DMS114 treated with DMSO at 0.1 percent for 48 hours (cell line): ENCODE measurements around the gene IL22RA1.

Experiments used
- DNase-seq: peaks from one replicate; lab custom pipeline; 2025; ENCODE audit not compliant: unreplicated experiment; lab: John Stamatoyannopoulos, UW

The IL22RA1 gene

GRCh38 chr1:24142546-24143534, at the start of gene IL22RA1:
IL22RA1 (minus strand) TSS chr1:24143140; CDS start chr1:24143082, 58 bp downstream.
- DNase-seq = no peak

GRCh38 chr1:24191860-24192259, 48.9 kb upstream of the IL22RA1 start:
- no peak for DNase-seq

- no peak for DNase-seq
Measured at GRCh38 chr1:24190983-24191461, 48.1 kb upstream of the IL22RA1 start.

GRCh38 chr1:24189528-24189927, 46.6 kb upstream of the IL22RA1 start:
- no peak for DNase-seq

- DNase-seq = peak; percentile 4
Measured at GRCh38 chr1:24186993-24187790, 44.3 kb upstream of the IL22RA1 start, which contains the start of gene IFNLR1. IFNLR1 (minus strand) TSS chr1:24187289; CDS start chr1:24187248, 41 bp downstream.

- DNase-seq = no peak
Measured at GRCh38 chr1:24186711-24186992, 43.7 kb upstream of the IL22RA1 start.

GRCh38 chr1:24186031-24186710, 43.2 kb upstream of the IL22RA1 start:
- no peak for DNase-seq

- no peak for DNase-seq
Measured at GRCh38 chr1:24185076-24185475, 42.1 kb upstream of the IL22RA1 start.

- no peak for DNase-seq
Measured at GRCh38 chr1:24182061-24182460, 39.1 kb upstream of the IL22RA1 start.

- no peak for DNase-seq
Measured at GRCh38 chr1:24181619-24182018, 38.7 kb upstream of the IL22RA1 start.

- DNase-seq = no peak
Measured at GRCh38 chr1:24180676-24181075, 37.7 kb upstream of the IL22RA1 start.

- DNase-seq = no peak
Measured at GRCh38 chr1:24179251-24179840, 36.4 kb upstream of the IL22RA1 start.

- DNase-seq = no peak
Measured at GRCh38 chr1:24178407-24178806, 35.5 kb upstream of the IL22RA1 start.

GRCh38 chr1:24177161-24177560, 34.2 kb upstream of the IL22RA1 start:
- no peak for DNase-seq

GRCh38 chr1:24175033-24175755, 32.3 kb upstream of the IL22RA1 start:
- no peak for DNase-seq

GRCh38 chr1:24173638-24174575, 31.0 kb upstream of the IL22RA1 start:
- no peak for DNase-seq

- DNase-seq = no peak
Measured at GRCh38 chr1:24172598-24172997, 29.7 kb upstream of the IL22RA1 start.

- DNase-seq = no peak
Measured at GRCh38 chr1:24169286-24169685, 26.3 kb upstream of the IL22RA1 start.

- no peak for DNase-seq
Measured at GRCh38 chr1:24168245-24168644, 25.3 kb upstream of the IL22RA1 start.
